Measurements from ENCODE around the gene MYLK4. TPM values are rescaled to one million over a fixed set of nuclear protein-coding genes. Genes with fewer than 3 reads are reported as not detected.
A peak's percentile ranks its signal among the peaks of the same experiment; 100 is the strongest.
"Not testable (repeated sequence)": the region's sequence is repeated elsewhere in the genome, so short reads cannot be mapped to it uniquely, and the experiment has no call there.

The MYLK4 gene
- total RNA-seq, 1 donor from 2014 or later, result 0.47 TPM

DNA sequence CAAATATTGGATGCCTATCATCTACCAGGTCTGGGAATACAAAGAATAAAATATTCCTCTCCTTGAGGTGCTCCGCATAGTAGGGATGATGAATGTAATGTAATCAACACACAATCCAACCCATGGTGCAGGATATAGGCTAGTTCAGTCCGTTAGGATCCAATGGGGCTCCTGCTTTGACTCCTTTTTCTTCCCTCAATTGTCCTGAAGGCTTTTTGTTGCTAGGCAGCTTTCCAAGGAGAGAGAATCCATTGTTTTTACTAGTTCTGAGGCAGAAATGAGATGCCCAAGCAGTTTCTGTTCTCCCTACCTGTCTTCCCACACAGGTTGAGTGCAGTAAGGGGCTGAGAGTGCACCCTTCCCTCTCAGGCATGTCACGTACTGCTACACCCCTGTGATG, 26.5 kb upstream of the MYLK4 start:
- DNase-seq, result no peak

GRCh38 chr6:2775003-2775402, 24.3 kb upstream of the MYLK4 start:
- DNase-seq, result no peak

DNA sequence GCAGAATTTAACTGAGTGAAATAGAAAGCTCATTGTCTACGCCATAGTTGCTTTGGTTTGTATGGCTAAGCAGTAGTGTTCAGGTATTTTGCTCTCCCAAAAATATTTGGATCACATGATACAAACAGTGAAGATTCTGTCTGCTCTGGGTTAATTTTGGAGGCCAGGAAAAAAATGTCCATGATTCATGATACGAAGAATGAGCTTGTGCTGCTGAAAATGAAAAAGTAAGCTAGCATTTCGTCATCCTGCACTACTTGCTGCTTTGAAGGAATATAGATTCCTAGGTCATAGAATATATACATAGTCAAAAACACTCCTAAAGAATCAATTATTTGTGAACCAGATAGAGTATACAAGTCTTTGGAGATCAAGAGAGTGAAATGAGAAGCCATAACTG, 22.7 kb upstream of the MYLK4 start:
- DNase-seq, result no peak

GRCh38 chr6:2772840-2773239, 22.1 kb upstream of the MYLK4 start:
- no peak for DNase-seq

- DNase-seq, result no peak
These were observed 20.4 kb upstream of the MYLK4 start for GRCh38 chr6:2771079-2771478.

DNA sequence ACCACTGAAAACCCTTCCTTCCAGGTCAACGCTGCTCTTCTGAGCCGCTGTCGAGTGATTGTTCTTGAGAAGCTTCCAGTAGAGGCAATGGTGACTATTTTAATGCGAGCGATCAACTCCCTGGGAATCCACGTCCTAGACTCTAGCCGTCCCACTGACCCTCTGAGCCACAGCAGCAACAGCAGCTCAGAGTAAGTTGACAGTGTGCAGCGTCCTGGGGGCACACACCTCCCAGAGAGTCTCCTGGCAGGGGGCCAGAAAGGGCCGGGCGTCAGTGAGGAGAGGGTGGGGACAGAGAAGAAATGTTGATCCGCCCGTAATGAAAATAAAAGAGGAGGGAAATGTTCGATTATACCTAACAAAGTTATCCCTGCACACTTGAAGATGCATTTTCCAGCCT, 19.4 kb upstream of the MYLK4 start:
- DNase-seq, result no peak

- no peak for DNase-seq
These were observed 18.0 kb upstream of the MYLK4 start for GRCh38 chr6:2768696-2769095.

GRCh38 chr6:2767657-2768524, 17.2 kb upstream of the MYLK4 start:
- no peak for DNase-seq

DNA sequence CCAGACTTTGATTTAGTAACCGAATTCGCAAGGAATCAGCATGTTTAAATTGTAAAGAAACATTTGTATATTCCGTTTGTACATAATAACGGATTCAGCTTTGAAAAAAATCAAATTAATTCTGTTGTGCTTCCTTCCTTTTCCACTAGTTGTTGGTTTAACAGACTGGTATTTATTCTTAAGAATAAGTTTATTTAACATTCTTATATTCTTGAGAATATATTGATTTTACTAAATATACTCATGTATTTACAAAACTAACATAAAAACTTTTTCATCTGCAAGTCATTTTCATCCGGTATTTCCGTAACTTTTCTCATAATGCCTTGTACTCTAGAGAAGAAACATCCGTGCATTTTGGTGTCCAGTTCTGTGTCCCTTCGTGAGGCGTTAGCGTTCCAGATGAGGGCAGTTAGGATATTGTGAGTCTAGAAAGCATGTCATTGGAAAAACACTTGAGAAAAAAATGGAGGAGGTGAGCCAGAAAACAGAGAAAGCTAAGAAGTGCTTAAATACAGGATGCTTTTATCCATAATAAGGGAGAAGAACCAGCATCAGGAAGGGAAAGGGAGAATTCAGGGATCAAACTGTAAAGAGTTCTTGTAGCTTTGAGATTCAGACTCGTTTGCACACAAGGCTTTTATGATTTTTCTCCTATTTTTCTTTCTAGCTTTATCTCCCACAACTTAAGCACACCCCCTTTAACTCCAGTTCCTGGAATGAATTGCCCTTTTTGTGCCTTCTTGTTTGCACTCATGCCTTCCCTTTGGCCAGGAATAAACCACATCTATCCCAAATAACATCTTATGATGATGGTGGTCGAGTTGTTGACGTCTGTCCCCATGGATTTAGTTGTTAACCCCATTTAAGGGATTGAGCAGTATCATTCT, 16.3 kb upstream of the MYLK4 start:
- no peak for DNase-seq

DNA sequence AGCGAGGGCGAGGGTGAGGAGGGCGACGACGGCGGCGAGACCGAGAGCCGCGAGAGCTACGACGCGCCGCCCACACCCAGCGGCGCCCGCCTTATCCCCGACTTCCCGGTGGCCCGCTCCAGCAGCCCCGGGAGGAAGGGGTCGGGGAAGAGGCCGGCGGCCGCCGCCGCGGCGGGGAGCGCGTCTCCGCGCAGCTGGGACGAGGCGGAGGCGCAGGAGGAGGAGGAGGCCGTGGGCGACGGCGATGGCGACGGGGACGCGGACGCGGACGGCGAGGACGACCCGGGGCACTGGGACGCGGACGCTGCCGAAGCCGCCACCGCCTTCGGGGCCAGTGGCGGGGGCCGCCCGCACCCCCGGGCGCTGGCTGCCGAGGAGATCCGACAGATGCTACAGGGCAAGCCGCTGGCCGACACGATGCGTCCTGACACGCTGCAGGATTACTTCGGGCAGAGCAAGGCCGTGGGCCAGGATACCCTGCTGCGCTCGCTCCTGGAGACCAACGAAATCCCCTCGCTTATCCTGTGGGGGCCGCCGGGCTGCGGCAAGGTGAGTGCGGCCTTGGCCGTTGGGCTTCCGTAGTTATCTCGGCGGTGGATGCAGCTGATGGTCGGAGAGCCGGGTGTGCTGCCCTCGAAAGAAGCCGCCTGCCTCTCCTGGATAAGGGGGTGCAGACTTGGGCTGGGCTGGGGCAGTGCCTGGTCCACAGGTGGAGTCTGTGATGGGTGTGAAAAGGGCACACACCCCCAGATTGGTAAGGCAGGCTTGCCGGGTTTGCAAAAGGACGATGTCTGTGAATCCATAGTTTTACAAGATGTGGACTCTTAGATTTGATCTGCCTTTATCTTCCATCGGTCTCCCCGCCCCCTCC, 15.4 kb upstream of the MYLK4 start:
- DNase-seq, result no peak

GRCh38 chr6:2765166-2765895, 14.6 kb upstream of the MYLK4 start, which contains the start of gene WRNIP1:
WRNIP1 (plus strand) TSS chr6:2765393; CDS start chr6:2765623, 230 bp downstream.
- DNase-seq, result peak; percentile 99

DNA sequence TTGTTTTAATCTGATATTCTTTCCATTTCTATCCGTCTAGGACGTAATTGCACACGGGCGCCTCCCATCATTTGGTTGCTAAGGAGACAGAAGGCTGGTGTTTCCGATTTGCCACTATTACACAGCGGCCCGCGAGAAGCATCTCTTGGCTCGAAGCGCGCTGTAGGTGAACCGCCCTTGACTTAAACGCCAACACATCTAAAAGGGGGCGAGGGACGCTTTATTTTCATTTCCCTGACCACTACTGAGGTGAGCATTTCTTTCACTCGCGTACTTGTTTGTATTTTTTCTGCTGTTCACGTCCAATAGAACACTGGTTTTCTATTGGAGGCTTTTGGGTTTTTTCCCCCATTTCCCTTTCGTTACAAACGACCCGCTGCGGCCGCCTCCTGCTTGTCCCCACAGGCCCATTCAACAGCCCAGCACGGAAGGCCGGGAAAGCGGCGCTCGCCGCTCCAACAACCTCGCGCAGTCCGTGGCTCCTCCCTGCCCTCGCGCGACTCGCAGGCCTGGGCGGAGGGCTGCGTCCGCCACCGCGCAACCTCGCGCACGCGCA, 14.0 kb upstream of the MYLK4 start:
- DNase-seq, result peak; percentile 52

GRCh38 chr6:2763876-2764540, 13.3 kb upstream of the MYLK4 start:
- no peak for DNase-seq

DNA sequence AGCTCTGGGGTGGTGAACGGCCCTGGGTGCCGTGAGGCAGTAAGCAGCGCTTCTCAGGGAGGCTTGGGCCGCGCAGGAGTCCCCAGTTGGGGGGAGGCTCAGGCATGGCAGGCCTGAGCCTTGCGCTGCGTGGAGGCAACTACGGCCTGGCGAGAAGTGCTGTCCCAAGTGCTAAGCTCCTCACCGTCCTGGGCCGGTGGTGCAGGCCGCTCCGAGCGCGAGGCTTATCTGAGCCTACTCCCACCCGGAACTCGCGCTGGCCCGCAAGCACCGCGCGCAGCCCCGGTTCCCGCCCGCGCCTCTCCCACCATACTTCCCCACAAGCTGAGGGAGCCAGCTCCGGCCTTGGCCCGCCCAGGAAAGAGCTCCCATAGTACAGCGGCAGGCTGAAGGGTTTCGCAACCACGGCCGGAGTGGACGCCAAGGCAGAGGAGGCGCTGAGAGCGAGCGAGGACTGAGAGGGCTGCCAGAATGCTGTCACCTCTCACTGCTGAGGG, 12.7 kb upstream of the MYLK4 start:
- no peak for DNase-seq

- DNase-seq, result not testable (repeated sequence)
These were observed 12.1 kb upstream of the MYLK4 start for GRCh38 chr6:2762868-2763267.

GRCh38 chr6:2760882-2761842, 10.4 kb upstream of the MYLK4 start:
- DNase-seq, result no peak

DNA sequence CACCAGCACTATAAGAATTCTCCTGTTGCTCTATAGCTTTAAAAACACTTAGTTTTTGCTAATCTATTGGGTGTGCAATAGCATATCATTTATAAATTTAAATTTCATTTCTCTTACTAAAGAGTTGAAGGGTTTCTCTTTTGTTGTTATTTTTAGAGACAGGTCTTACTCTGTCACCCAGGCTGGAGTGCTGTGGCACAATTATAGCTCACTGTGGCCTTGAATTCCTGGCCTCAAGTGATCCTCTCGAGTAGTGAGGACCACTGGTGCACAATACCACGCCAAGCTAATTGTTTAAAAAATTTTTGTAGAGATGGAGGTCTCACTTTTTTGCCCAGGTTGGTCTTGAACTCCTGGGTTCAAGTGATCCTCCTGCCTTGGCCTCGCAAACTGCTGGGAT, 8.3 kb upstream of the MYLK4 start:
- no peak for DNase-seq

DNA sequence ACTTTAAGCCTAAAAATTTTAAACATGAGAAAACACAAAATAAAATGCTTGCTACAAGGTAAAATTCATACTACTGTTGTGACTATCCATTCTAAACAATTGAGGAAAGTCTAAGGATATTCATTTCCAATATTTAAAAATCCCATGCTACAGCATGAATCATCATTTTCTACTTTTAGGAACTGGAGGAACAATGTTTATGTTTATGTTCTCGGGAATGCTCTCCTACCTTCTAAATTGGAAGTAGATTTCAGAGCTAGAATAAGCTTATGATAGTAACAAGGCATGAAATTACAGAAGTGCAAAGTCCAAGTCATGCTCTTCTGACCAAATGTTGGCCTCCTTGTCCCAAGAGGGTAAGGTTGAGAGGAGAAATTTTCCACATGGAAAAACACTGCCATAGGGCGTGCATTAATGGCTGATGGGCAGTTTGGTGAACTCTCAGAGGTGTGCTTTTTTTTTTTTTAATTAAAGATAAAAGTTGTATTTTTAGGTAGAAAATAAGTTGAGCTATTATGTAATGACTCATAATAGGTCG, 6.0 kb upstream of the MYLK4 start:
- DNase-seq, result no peak

DNA sequence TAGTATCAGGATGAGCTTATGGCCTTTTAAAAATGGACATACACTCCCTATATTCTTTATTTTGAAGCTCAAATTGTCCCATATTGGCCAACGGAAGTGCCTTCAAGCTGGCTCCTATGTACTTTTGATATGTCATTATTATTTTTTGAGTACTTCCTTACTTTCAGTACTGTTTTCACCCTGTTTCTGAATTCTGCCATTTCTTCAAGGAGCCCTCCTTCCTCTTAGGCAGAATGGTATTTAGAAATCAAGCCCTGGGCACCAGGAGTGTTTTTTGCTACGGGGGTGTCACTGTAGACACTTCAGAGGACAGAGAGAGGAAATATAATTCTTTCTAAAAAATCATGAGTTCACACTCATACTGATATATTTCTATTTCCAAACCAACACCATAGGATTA, 5.5 kb upstream of the MYLK4 start:
- no peak for DNase-seq
